OCI-M2 (cell line): Measurements from ENCODE around the gene BCL2.
"Not testable (repeated sequence)": the region's sequence is repeated elsewhere in the genome, so short reads cannot be mapped to it uniquely, and the experiment has no call there.

Source experiments
- DNase-seq: peaks from one replicate; lab custom pipeline; 2025; ENCODE audit not compliant: unreplicated experiment; lab: John Stamatoyannopoulos, UW

BCL2 gene

DNA sequence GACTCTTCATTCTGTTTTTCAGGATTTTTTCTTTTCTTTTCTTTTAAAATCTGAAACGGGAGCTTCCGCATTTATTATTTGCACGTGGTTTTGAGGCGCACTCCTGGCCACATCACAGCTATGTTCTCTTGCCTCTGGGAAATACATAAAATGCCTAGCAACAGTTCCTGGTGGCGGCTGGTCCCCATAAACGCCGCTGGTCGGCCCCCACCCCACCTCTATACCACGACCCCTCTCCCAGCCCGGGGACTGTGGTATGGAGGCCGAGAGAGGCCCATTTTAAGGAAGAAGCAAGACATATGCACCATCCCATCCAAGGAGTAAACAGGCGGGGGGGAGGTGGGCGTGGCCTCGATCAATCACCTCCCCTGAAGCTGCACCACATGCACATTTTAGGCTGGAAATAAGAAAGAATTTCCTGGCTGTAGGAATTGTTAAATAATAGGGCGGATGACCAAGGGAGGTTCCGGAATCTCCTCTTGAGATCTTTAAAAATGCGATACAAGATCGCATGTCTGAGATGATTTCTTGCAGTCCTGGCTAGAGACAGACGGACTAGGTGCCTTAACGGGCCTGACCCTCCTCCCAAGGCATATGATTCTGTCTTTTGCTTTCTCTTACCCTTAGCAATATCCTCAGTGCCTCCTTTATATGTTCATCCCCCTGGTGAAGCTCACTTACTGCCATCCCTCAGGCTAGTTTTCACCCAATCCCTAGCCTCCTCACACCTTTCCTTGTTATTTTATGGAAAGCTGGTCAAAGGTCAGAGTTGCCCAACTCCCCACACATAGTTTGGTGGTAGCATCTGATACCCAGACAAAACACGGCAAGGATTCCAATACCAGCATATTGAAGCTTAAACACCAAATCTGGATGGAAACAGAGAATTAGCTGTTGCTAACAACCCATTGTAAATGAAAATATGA, 82.4 kb downstream of the BCL2 start:
- no peak for DNase-seq

DNA sequence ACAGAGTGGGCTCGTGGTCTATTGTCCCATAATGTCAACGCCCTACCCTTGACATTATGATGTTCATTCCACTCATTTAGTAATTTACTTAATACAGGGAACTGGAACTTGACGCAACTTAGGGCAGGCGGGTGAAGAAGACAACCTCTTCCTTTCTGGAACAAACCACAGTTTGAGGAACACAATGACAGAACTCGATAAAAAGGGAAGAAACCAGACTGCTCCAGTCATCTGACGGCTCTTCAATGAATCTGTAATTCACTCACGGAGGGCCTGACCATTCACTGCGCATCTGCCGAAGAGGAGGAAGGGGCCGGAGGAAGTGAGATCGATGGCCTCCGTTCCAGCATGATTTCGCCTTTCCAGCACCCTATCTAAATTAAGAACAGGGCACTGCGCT, 83.2 kb downstream of the BCL2 start:
- DNase-seq, result no peak

DNA sequence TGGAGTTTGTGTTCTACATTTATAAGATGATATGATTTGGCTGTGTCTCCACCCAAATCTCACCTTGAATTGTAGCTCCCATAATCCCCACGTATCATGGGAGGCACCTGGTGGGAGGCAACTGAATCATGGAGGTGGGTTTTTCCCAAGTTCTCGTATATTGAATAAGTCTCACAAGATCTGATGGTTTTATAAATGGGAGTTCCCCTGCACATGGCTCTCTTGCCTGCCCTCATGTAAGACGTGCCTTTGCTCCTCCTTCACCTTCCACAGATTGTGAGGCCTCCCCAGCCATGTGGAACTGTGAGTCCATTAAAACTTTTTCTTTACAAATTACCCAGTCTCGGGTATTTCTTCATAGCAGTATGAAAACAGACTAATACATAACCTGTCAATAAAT, 83.6 kb downstream of the BCL2 start:
- not testable (repeated sequence) for DNase-seq

DNA sequence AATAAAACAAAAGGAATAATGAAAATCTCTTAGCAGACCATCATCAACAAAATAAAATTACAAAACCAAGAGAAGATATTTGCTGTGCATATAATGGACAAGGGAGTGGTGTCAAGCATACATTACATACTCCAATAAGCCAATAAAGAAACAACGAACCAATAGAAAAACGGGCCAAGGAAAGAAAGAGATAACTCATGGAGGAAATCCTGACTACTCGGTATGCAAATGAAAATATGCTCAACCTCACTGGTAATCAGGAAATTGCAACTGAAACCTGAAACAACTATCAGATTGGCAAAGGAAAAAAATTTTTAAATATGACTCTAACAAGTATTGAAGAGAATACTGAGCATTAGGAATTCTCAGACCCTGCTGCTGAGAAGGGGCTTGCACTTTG, 84.7 kb downstream of the BCL2 start:
- no peak for DNase-seq

DNA sequence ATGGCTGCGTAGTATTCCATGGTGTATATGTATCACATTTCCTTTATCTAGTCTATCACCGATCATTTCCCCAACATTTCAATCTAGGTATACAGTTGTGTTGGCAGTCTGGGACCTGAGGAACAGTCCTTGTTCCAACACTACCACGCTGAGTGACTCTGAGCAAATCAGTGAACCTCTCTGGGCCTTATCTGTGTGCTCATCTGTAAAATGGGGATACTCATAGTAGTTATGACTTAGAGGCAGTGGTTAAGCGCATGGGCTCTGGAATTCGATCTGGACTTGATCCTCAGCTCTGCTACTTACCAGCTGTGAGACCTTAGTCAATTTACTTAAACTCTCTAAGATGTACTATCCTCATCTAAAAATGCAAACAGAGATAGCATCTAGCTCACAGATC, 85.1 kb downstream of the BCL2 start:
- no peak for DNase-seq

DNA sequence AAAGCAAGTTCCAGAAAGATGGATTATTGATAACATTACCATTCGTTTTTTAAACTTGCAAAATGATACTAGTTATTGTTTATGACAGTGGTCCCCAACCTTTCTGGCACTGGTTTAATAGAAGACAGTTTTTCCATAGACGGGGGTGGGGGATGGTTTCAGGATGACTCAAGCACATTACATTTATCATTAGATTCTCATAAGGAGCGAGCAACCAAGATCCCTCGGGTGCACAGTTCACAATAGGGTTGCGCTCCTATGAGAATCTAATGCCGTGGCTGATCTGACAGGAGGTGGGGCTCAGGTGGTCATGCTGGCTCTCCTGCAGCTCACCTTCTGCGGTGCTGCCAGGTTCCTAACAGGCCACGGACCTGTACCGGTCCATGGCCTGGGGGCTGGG, 86.2 kb downstream of the BCL2 start:
- DNase-seq, result no peak

DNA sequence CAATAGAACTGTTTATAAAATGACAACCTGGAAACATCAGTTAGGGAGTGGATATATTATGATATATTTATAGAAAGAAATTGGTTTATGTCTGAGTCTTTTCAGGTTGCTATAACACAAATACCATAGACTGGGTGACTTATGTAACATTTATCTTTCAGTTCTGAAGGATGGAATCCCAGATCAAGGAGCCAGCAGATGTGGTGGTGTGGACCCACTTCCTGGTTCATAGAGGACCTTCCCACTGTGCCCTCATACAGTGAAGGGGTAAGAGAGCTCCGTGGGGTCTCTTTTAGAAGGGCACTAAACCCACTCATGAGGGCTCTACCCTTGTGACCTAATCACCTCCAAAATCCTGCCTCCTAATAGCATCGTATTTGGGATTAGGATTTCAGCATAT, 86.7 kb downstream of the BCL2 start:
- no peak for DNase-seq

DNA sequence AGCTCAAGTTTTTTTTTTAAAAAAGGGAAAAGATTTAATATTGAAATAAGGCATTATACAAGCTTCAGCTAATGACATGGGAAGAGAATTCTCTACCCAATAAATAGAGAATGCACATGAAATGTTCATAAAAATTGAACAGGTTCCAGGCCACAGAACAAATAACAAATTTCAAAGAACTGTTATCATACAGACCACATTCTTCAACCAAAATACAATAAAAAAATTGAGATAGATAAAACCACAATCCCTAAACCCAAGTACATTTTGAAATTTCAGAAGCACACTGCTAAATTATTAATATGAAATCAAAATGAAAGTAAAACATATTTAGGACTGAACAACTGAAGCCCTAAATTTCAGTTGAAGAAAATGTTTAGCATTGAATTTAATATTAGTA, 89.6 kb downstream of the BCL2 start:
- DNase-seq, result no peak

DNA sequence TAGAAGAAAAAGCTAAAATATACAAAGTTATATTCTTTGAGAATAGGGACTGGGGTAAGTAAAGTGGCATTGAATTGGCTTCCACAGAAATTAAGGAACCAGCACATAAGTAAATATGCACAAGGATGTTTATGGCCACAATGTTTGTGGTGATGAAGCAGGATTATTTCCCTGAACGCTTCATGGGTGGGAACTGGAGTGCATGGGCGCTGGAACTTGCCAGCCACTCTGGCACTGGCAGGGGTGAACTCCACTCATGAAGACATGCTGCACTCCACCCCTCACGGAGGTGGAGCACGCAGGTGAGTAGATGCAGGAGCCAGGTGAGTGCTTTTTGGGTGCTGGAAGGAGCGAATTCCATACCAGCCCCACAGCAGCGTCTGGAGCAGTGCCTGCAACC, 94.1 kb downstream of the BCL2 start:
- no peak for DNase-seq

DNA sequence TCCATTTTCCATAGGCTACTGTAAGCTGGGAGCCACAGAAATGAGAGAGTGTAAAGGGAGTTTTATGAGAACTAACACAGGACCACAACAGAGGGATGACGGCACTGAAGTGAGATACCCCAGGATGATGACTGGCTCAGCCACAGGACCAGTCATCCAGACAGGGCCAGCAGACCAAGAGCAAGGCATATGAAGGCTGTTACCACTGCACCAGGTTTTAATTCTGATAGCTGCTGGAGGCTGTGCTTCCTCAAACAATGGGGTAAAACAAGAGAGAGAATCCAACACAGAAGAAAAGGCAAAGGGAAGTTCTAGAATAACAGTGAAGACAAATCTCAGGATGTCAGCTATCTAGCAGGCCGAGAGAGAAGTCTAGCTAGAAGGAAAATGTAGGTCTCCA, 94.9 kb downstream of the BCL2 start:
- DNase-seq, result no peak

DNA sequence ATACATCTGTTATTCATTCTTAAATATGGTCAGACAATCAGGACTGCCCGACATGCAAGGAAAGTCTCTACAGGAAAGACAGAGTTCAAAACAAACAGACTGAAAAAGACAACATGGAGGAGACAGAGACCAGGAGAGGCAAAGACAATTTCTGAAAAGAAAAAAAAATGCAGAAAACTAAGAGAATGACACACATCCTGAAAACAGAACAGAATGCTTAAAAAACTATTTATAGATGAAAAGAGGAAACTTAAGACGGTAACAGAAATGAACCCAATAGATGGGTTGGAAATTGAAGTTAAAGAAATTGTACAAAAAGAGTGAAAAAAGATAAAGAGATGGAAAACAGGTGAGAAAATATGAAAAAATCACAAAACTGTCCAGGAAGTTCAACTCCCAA, 95.7 kb downstream of the BCL2 start:
- DNase-seq, result no peak

DNA sequence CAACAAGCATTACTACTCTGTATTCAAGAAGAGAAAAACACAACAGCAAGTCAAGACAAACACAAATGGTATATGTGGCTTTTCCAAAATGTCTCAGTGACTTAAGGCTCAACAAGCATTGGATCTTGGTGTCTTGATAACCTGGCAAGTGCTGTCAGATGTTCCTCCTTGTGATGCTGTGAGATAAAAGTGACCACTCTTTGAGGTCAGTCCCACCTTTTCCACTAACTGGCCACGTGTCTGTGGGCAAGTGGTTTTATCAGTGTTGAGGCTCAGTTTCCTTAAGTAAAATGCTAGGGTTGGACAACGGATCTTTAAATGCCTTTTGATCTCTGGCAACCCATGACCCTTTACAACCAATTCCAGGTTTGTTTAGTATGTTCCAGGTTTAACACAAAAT, 98.7 kb downstream of the BCL2 start:
- no peak for DNase-seq

DNA sequence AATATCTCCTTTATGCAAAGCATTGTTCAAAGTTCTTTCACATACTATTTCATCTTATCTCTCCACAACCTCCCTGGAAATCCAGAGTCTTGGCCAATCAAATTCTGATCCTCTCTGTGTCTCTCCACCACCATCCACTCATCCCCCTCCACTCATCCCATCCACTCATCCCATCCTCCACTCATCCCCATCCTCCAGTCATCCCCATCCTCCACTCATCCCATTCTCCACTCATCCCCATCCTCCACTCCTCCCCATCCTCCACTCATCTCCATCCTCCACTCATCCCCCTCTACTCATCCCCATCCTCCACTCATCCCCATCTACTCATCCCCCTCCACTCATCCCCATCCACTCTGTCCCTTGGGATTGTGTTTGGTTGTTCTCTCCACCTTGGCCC, 101.1 kb downstream of the BCL2 start:
- DNase-seq, result no peak

DNA sequence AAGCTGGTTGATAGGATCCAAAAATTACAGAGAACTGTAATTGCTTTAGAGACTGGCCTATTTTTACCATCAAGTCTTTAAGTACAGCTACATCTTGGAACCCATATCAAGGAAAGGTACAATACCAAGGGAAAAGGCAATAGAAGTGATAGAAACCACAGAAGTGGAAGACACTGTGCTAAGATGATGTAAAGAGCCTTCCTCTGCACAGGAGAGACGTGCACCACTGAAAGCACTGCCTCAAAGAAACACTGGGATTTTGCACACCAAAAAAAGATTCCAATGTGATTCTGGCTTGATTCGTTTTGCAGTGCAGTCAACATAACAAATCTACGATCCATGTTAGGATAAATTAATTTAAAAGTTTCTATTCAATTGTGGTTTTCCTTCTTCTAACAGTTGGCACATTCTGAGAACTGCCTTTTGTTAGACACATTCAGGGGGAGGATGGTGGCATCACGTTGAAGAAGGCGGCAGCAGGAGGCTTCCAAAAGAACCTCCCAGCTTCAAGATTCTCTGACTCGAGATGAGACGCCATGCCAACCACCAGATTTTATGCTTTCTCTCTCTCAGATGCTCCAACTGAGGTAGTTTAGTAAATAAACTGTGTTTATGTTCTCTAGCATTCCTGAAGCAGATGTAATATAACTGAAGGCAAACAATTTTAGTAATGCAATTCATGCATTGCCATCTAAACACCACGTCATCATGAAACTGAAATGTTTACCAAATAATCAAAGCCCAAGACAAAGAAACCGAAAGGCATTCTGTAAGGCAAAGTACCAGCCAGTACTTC, 102.9 kb downstream of the BCL2 start:
- no peak for DNase-seq

DNA sequence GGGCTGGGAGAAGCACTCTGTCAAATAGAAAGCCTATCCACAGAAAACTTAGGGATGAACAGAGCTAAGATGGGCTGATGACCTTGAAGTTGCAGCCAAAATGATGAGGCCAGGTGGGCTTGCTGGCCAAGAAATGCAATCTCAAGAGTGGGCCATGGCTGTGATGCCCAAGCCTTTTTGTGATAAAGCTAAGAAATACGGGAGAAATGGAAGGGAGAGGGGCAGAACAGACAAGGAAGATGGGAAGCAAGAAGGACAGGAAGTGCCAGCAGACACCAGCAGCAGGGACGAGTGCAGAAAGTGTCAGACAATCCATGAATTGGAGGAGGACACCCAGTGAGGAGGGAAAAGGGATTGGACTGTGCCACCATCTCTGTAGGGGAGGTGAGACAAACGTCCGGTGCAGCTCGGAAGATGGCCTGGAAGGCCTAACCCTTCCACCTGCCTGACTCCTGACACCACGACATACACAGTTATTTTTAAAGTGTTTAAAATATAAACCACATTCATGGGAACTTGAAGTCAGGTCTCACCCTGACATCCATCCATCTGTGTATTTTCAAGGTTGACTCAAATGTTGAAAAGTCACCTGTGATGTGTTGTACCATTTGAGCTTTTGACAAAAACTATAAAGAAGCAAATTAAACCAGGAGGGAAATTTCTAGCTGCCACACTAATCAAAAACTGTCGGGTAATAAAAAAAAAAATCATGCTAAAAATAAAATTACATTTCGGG, 105.5 kb downstream of the BCL2 start:
- no peak for DNase-seq

DNA sequence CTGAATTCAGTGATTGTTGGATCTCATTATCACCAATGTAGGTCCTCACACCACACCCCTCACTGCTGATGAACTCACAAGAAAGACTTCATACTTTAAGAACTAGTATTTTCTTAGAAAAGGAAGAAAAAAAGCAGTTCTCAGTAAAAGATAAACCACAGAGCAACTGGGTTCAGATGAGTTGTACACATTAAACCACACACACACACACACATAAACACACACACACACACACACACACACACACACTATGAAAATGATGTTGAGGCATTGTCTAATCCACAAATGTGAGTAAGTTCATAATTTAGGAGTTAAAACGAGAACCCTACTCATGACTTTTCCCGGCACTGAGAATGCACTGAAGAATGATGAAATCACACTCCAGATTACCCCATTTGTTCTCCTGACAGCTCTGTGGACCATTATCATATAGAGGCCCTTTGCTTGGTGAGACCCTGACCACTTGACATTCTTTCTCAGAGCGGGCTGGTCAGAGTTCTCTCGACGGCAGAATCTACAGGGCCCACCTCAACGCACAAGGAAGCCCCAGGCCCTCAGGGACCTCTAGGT, 106.2 kb downstream of the BCL2 start:
- no peak for DNase-seq

DNA sequence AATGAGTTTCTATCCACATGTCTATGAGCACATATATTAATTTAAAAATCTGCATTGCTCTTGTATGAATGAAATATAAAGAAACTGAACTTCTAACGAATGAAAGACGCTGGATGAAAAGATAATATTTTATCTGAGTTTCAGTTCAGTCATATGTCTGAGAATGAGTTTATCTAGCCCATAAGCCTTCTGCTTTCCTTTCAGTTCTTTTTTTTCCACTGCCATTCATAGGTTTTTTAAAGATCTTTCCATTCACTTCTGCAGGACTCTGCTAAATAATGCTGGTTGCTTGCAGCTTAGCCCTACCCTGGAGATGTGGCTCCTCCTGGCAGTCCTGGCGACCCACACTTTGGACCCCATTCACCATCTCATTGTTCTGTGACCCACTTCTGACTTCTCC, 109.0 kb downstream of the BCL2 start:
- no peak for DNase-seq

DNA sequence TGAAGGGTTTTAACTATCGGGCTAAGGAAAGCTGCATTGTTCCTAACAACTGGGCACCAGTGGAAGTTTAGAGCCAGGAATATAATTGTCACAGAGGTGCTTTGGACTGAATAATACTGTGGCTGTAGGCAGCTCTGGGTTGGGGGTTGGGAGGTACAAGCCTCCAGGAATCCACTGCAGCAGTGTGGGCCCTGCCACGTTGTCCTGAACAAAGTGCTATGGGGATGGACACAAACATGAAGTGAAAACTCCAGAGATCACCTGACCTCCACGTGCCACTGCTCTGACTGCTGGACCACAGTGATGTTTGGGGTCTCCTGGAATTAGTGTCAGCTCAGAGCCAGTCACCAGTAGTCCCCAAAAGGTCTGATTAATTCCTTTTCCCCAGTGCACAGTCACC, 110.9 kb downstream of the BCL2 start:
- DNase-seq, result no peak

DNA sequence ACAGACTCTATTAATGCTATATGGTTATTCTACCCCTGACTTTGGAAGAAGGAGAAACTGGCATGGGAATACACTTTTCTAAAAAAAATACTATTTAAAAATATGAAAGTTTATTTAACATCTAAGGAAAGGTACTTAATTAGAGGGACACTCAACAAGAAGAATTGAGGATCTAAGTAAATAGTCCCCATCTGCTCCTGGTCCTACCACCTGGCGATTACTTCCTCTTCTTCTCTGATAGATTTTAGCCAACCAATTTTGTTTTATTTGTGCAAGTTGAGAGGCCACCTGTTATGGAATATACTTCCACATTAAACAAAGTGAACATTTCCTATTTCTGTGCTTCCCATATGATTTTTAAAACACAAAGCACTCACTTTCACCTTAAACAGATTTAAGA, 111.7 kb downstream of the BCL2 start:
- no peak for DNase-seq

DNA sequence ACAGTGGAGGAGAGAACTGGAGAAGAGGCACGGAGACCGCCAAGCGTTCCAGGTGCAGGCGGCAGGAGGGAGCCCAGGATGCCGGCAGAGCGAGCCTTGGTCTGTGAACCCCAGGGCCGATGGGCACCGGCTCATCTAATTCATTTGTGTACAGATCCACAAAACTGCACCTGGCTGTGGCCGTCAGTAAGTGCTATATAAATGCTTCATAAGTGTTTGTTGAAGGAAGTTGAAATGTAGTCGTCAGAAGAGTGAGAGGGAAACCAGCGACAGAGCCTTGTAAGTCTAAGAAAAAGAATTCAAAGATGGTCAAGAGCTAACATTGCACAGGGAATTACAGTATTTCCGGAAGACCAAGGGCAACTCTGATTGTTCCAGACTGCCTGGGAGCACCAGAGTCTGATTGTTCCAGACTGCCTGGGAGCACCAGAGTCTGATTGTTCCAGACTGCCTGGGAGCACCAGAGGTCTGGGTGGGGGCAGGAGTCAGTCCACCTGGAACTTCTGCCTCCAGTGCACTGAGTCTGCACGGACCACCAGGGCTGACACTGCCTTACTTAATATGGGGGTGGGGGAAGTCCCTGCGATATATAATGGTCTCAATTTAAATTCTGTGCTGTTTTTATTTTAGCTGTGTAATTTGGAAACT, 112.3 kb downstream of the BCL2 start:
- no peak for DNase-seq
